ENCODE measurements around the gene ALDH9A1.
A peak's percentile ranks its signal among the peaks of the same experiment; 100 is the strongest.
"Not testable (repeated sequence)": the region's sequence is repeated elsewhere in the genome, so short reads cannot be mapped to it uniquely, and the experiment has no call there.

ALDH9A1 gene

GRCh38 chr1:165644064-165644735, 54.2 kb downstream of the ALDH9A1 start:
- DNase-seq = no peak

GRCh38 chr1:165641231-165641987, 57.0 kb downstream of the ALDH9A1 start:
- no peak for DNase-seq

GRCh38 chr1:165639821-165640623, 58.3 kb downstream of the ALDH9A1 start:
- DNase-seq = no peak

- not testable (repeated sequence) for DNase-seq
Observed at GRCh38 chr1:165638211-165638610, 60.2 kb downstream of the ALDH9A1 start.

- DNase-seq = peak; percentile 44
Observed at GRCh38 chr1:165637427-165637826, 60.9 kb downstream of the ALDH9A1 start.

- no peak for DNase-seq
Observed at GRCh38 chr1:165635823-165636222, 62.5 kb downstream of the ALDH9A1 start.

- DNase-seq = peak; percentile 51
Observed at GRCh38 chr1:165635329-165635728, 63.0 kb downstream of the ALDH9A1 start.

- peak; percentile 36 for DNase-seq
Observed at GRCh38 chr1:165634154-165634921, 64.0 kb downstream of the ALDH9A1 start.

- DNase-seq = no peak
Observed at GRCh38 chr1:165633614-165634013, 64.7 kb downstream of the ALDH9A1 start.

GRCh38 chr1:165632491-165632890, 65.9 kb downstream of the ALDH9A1 start:
- no peak for DNase-seq

GRCh38 chr1:165632152-165632469, 66.3 kb downstream of the ALDH9A1 start:
- no peak for DNase-seq

- DNase-seq = peak; percentile 33
Observed at GRCh38 chr1:165631342-165632151, 66.8 kb downstream of the ALDH9A1 start.

- peak; percentile 97 for DNase-seq
Observed at GRCh38 chr1:165630629-165631341, 67.6 kb downstream of the ALDH9A1 start, which contains the start of gene MGST3. MGST3 (plus strand) TSS chr1:165631234; CDS start chr1:165649848, 18,614 bp downstream.

GRCh38 chr1:165629848-165630628, 68.3 kb downstream of the ALDH9A1 start:
- no peak for DNase-seq

- no peak for DNase-seq
Observed at GRCh38 chr1:165629151-165629550, 69.2 kb downstream of the ALDH9A1 start.

- no peak for DNase-seq
Observed at GRCh38 chr1:165628147-165628822, 70.1 kb downstream of the ALDH9A1 start.

GRCh38 chr1:165624441-165624840, 73.9 kb downstream of the ALDH9A1 start:
- no peak for DNase-seq

GRCh38 chr1:165623624-165624023, 74.7 kb downstream of the ALDH9A1 start:
- no peak for DNase-seq

- DNase-seq = no peak
Observed at GRCh38 chr1:165619647-165620151, 78.7 kb downstream of the ALDH9A1 start.
